Measurements from ENCODE around the gene KLHL22. TPM values are rescaled to one million over a fixed set of nuclear protein-coding genes. Genes with fewer than 3 reads are reported as not detected.

KLHL22 gene
- polyA plus RNA-seq, 12 donors = 26.0 to 37.8 (median 32.5) TPM; not detected in 1

GRCh38 chr22:20435436-20436306 is 59.9 kb downstream of the KLHL22 start:
- DNase-seq = no peak

- no peak for DNase-seq
Observed at GRCh38 chr22:20434773-20435172, 60.8 kb downstream of the KLHL22 start.

GRCh38 chr22:20434264-20434751 is 61.3 kb downstream of the KLHL22 start:
- DNase-seq = no peak

GRCh38 chr22:20433686-20434241 is 61.8 kb downstream of the KLHL22 start:
- no peak for DNase-seq

GRCh38 chr22:20433191-20433590 is 62.4 kb downstream of the KLHL22 start:
- no peak for DNase-seq

GRCh38 chr22:20432244-20432686 is 63.3 kb downstream of the KLHL22 start:
- DNase-seq = no peak

GRCh38 chr22:20431511-20432192 is 63.9 kb downstream of the KLHL22 start:
- no peak for DNase-seq

- DNase-seq = no peak
Observed at GRCh38 chr22:20430720-20431510, 64.7 kb downstream of the KLHL22 start.

GRCh38 chr22:20430101-20430719 is 65.4 kb downstream of the KLHL22 start:
- no peak for DNase-seq

- DNase-seq = no peak
Observed at GRCh38 chr22:20429254-20430100, 66.1 kb downstream of the KLHL22 start.

GRCh38 chr22:20428496-20429253 is 66.9 kb downstream of the KLHL22 start:
- DNase-seq = no peak

GRCh38 chr22:20427945-20428417 is 67.6 kb downstream of the KLHL22 start:
- DNase-seq = no peak

GRCh38 chr22:20427104-20427944 is 68.3 kb downstream of the KLHL22 start:
- DNase-seq = no peak

GRCh38 chr22:20426259-20426615 is 69.4 kb downstream of the KLHL22 start:
- DNase-seq = no peak

- DNase-seq = no peak
Observed at GRCh38 chr22:20425566-20426258, 69.9 kb downstream of the KLHL22 start.

- peak; percentile 53 for DNase-seq
Observed at GRCh38 chr22:20424932-20425565, 70.5 kb downstream of the KLHL22 start.

- DNase-seq = no peak
Observed at GRCh38 chr22:20424568-20424931, 71.0 kb downstream of the KLHL22 start.
